Breast epithelium (tissue), 3 donors: ENCODE results near the gene TPCN2.

Experiments used
- POLR2AphosphoS5 ChIP-seq, 3 donors: sonication (generic); formaldehyde crosslinking; IDR thresholded peaks; one replicate each; pipeline ENCODE4 v1.6.1; 2017; ENCODE audit warnings: antibody characterized with exemption in 3 of 3
- TF ChIP-seq, protein P1 (sequence below), 3 donors: fragments of 450-650 bp; IDR thresholded peaks; one replicate each; pipeline ENCODE4 v1.5.1; 2016 to 2017; ENCODE audit warnings: antibody characterized with exemption in 3 of 3, mild to moderate bottlenecking in 3 of 3, moderate library complexity in 3 of 3

- TF ChIP-seq, protein P1, sequence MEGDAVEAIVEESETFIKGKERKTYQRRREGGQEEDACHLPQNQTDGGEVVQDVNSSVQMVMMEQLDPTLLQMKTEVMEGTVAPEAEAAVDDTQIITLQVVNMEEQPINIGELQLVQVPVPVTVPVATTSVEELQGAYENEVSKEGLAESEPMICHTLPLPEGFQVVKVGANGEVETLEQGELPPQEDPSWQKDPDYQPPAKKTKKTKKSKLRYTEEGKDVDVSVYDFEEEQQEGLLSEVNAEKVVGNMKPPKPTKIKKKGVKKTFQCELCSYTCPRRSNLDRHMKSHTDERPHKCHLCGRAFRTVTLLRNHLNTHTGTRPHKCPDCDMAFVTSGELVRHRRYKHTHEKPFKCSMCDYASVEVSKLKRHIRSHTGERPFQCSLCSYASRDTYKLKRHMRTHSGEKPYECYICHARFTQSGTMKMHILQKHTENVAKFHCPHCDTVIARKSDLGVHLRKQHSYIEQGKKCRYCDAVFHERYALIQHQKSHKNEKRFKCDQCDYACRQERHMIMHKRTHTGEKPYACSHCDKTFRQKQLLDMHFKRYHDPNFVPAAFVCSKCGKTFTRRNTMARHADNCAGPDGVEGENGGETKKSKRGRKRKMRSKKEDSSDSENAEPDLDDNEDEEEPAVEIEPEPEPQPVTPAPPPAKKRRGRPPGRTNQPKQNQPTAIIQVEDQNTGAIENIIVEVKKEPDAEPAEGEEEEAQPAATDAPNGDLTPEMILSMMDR (IDR thresholded peaks at IDR 0.05): no peak
- TF ChIP-seq POLR2AphosphoS5 (IDR thresholded peaks at IDR 0.05): no peak
These were observed 120.7 kb downstream of the TPCN2 start for GRCh38 chr11:69169479-69169878.
